SK-N-MC (cell line): ENCODE data around the gene GRIK3.

Source experiments
- EZH2 ChIP-seq: fragments of 200-600 bp; sonication (generic); IDR thresholded peaks from one replicate; pipeline ENCODE4 v1.6.1; 2017; ENCODE audit warnings: antibody characterized with exemption
- FOXP2 ChIP-seq: optimal IDR thresholded peaks from 2 replicates; pipeline ENCODE3; 2011; ENCODE audit warnings: mild to moderate bottlenecking, moderate library complexity; ENCODE audit not compliant: insufficient read depth; ENCODE audit errors: extremely low read length, control extremely low read depth
- POLR2AphosphoS5 ChIP-seq: IDR thresholded peaks from 2 replicates; pipeline ENCODE4 v1.6.1; 2012; ENCODE audit warnings: mild to moderate bottlenecking, low read depth, low read length, borderline replicate concordance

DNA sequence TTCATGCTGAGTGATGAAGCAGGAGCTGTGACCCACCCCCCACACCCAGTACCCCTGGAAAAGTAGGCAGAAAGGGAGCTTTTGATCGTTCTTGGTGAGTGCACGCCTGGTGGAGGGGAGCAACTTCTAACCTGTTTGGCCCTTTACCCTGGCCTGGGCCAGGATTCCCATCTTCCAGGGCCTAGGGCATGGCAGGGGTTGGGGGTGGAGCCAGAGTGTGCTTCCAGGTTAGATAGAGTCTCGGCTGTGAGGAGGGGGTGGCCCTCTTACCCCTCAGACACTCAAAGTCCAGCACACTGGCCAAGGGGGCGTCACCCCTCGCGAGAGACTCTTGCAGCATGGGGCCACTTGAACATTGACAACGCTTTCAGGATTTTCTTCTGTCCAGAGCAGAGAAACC lies 236.6 kb downstream of the GRIK3 start:
- TF ChIP-seq EZH2 = no peak
- TF ChIP-seq POLR2AphosphoS5 = no peak
- no peak for TF ChIP-seq FOXP2
